Activated CD8-positive, alpha-beta memory T cell treated with anti-CD3 and anti-CD28 coated beads, Interleukin-2, amount 50 U/mL, for 24 hours (primary cell): ENCODE data around the gene LAMP1.
"Not testable (repeated sequence)": the region's sequence is repeated elsewhere in the genome, so short reads cannot be mapped to it uniquely, and the experiment has no call there.

Source experiments
- DNase-seq: peaks from one replicate; pipeline ENCODE4 v3.0.0-alpha.2; 2020; ENCODE audit errors: extremely low read depth

LAMP1 gene

DNA sequence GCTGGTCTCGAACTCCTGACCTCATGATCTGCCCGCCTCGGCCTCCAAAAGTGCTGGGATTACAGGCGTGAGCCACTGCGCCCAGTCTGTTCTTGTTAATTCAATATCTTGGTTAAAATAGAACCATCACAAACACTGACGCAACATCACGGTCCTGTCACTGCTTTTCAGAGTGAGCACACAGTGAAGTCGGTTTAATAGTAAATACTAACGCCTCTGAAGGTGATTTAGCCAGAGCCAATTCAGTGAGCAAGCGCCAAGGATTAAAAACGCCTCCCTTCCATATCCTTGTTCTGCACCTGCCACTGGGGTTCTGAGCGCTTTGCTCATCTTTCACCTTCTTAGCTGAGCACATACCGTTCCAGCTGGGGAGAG is 30.3 kb downstream of the LAMP1 start:
- DNase-seq, result no peak

DNA sequence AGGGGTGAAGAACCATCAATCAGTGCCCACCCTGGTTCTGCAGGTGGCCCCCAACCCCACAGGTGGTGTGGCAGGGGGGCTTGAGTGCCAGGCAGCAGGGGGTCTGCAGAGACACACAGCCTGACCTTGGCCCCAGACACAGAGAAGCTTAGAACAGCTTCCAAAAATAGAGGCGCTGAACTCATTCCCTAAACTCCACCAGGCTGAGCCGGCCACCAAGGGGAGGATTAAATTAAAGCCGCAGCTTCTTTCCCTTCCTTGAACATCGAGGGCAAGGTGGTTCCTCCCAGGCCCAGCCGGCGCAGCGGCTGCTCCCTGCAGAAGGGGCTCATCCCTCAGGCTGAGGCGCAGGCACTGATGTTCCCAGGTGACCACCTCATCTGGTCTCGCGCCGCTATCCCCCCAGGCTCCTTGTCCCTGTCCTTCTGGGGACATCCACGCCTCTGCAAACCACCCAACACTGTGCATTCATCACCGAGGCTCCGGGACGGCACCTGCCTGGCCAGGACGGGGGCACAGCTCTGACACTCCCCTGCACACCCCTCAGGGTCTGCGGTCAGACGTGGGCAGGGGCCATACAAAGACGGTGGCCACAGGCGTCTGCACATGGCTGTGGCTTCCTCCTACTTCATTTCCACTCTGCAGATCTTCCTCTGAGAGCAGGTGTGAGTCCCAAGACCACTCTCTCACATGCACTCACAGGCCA is 30.9 kb downstream of the LAMP1 start:
- DNase-seq, result no peak

DNA sequence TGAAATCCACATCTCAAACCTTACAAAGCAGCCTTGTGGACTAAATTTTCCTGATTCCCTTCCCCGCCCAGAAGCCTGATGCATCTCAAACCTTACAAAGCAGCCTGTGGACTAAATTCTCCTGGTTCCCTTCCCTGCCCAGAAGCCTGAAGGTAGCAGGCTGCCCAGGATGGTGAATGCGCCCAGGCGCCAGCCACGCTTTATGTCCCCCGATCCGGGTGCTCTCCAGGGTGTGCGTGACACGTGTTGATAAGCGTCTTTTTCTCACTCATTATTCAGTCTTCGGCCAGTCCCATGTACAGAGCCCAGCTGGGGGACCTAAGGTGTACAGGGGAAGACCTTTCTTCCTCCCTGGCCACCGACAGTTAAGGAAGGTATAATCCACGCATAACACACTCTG is 31.8 kb downstream of the LAMP1 start:
- DNase-seq, result no peak

DNA sequence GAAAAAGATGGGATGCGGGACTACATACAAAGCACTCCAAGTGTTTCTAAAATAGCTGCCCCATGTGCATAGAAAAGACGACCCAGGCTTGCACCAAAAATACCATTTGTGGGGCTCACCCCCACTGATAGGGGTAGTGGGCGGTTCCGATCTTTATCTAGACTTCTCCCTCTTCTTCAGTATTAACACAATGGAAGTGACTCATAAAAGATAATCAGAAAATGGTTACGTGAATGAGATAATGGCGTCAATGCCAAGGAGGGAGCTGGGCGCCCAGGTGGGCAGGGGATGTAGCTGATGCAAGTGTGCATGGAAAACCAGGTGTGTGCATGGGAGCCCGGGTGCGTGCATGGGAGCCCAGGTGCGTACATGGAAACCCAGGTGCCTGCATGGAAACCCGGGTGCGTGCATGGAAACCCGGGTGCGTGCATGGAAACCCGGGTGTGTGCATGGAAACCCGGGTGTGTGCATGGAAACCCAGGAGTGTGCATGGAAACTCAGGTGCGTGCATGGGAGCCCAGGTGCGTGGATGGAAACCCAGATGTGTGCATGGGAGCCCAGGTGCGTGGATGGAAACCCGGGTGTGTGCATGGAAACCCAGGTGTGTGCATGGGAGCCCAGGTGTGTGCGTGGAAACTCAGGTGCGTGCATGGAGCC is 32.7 kb downstream of the LAMP1 start:
- DNase-seq, result no peak

DNA sequence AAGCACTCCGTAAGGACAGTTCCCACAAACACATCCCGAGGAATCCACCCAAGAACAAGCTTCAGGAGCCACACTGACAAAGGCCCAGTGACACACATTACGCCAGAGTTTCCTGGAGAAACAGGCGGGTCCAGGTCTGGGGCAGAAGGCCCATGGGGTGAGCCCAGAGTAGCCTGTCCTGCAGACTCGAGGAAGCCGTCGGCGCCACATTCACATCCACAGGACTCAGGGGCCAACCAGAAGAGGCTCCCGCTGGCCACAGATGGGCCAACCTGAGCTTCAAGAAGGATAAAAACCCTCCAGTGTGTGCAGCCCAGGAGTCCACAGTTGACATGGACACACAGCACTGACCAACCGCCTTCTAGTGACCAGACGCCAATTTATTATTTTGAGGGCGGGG is 35.6 kb downstream of the LAMP1 start:
- no peak for DNase-seq

DNA sequence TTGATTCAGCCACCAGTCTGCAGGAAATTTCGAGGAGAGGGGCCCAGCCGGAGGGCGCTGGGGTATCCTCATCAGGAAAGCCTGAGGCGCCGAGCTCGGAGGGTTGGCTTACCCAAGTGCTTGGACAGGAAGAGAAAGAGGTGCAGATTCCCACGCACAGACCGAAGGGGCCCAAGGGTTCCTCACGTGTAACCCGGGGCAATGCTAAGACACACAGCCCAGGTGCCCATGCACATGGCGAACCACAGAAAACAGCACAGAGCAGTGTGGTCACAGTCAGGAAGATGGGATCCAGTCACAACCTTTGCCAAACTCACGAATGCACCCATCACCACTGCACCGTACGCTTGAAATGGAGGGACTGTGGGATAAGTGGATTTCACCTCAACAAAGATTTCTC is 36.0 kb downstream of the LAMP1 start:
- DNase-seq, result no peak

DNA sequence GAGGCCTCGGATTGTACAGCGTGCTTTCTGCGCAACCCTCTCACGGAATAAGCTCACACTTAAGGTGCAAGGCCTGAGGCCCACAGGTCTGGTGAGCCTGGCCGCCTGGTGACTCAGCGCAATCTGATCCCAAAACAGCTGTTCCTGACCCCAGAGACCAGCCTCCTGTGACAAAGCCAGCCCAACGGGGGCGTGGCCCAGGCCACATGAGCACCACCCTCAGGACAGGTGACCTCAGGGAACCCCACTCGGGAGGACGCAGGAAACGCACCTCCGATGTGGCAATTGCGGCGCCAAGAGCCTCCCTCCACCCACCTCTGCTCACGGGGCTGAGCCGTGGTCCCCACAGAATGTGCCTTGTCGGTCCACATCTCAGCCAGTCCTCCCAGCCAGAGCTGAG is 40.5 kb downstream of the LAMP1 start:
- DNase-seq, result no peak

DNA sequence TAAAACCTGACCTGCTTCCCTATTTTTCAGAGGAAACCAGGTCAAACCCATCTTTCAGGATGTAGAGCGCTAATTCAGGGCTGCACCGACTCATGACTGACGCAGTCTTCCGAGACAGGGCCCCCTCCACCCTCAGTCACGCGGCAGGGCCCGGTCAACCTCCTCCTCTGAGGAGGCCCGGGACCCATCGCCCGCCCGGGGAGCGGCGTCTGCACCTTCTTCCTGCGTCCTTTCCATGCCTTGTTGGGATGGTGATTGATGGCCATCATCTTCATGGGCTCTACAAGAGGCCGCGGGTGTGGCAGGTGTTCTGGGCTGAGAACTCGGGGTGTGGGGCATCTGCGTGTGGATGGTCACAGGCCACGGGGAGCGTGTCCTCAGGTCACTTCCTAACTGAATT is 40.9 kb downstream of the LAMP1 start:
- DNase-seq, result no peak

DNA sequence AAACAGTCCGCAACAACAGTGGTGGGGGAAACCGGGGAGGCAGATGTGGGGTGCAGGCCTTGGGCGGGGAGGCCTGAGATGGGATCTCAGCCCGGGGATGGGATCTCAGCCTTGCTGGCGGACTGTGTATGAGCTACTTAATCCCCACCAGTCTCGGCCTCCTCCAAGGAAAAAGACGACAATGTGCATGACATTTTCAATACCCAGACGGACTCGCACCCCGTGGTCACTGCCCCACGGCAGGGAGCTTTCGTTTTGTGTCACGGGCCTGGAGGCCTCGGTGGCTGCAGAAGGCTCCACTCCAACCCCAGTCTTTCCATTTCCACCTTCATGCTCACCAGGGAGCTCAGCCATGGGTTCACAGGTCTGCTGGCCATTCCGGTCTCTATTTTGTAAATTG is 41.4 kb downstream of the LAMP1 start:
- no peak for DNase-seq

DNA sequence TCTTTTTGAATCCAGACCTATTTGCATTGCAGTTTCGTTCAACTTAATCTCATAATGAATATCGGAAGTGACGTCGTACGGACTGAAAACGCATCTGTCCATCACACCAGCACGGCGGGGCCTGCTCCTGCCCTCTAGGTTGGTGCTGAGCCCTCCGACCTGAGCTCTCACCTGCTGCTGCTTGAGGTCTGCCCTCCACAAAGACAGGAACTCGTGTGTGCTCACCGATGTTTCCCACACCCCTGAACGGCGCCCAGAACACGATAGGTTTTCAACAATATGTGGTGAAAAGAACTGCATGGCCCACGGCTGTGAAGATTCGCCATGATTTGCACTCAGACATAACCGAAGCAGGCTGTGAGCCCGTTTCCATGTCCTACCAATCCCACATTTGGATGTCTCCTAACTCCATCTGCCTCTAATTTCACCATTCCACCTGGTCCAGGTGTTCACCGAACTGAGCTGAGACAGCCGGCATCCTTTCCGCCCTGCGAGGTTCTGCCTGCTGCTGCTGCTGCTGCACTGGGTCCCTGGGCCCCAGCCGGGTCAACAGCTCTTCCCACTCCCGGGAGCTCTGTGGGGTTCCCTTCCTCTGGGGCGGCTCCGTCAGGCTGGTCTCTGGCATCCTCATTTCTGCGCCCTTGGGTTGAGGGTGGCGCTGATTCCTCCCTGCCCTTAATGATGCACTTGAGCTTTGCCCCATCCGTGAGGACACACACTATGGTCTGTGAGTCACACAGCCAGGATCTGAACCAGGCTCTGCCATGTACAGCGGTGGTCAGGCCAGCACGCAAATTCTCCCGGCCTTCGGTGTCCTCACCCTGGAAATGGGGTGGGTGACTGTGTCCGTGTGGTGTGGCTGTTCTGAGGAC is 46.0 kb downstream of the LAMP1 start:
- no peak for DNase-seq

DNA sequence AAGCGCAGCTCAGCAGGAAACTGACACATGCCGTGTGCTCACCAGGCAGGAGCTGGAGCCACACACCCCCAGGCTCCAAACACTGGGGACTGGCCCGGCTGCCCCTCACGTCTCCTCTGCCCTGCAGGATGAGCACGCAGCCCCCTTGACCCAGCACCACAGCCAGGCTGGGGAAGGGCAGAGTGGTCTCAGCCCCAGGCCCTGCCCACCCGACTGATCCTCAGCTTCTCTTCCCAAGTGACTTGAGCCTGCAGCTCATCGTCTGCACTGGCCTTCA is 46.6 kb downstream of the LAMP1 start:
- no peak for DNase-seq

DNA sequence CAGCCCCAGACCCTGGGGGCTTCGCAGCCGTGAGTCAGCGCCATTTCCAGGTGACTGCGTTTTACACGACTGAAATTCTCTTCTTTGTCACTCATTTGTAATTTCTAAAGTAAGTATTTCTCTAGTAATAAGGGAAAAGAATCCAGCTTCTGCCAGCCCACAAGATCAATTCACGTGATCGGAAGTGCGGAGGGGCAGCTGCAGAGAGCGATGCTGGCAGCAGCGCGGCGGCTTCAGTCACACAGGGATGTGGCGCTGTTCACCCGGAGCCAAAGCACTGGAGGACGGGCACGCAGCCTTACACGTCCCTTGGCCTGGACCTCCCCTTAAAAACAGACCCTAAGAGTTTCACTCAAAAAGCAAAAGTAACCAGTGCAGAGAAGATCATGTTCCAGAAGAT is 48.4 kb downstream of the LAMP1 start:
- DNase-seq, result no peak

DNA sequence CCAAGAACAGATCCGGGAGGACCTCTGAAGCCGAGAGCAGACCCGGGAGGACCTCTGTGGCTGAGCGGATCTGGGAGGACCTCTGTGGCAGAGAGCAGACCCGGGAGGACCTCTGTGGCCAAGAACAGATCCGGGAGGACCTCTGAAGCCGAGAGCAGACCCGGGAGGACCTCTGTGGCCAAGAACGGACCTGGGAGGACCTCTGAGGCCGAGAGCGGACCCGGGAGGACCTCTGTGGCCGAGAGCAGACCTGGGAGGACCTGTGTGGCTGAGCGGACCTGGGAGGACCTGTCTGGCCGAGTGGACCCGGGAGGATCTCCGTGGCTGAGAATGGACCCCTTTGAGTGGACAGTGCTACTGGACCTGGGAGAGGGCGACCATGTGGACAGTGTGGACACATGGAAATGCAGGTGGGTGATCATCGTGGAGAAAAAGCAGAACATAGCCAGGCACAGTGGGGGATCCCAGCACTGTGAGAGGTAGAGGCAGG is 50.7 kb downstream of the LAMP1 start:
- not testable (repeated sequence) for DNase-seq

DNA sequence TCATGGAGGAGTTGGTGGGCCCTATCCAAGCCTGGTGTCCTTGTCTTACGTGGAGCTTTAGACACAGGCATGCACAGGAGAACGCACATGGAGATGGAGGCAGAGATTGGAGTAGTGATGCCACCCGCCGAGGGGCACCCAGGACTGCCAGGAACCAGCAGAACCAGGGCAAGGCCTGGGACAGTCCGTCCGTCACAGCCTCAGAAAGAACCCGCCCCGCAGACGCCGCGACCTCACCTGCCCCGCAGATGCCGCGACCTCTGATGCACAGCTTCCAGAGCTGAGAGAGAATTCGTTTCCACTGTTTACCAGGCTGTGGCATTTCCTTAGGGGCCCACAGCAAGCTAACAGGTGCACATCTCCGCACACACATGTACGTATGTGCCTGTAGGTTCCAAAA is 51.6 kb downstream of the LAMP1 start:
- DNase-seq, result no peak

DNA sequence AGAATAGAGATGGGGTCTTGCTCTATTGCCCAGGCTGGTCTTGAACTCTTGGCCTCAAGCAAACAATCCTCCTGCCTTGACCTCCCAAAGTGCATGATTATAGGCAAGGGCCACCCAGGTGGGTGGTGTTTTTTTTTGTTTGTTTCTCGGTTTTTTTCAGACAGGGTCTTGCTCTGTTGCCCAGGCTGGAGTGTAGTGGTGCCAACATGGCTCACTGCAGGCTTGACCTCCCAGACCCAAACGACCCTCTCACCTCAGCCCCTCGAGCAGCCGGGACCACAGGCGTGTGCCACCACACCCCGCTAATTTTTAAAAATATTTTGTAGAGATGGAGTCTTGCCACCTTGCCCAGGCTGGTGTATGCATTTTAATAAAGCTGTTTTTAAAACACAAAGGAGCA is 52.0 kb downstream of the LAMP1 start:
- DNase-seq, result no peak

DNA sequence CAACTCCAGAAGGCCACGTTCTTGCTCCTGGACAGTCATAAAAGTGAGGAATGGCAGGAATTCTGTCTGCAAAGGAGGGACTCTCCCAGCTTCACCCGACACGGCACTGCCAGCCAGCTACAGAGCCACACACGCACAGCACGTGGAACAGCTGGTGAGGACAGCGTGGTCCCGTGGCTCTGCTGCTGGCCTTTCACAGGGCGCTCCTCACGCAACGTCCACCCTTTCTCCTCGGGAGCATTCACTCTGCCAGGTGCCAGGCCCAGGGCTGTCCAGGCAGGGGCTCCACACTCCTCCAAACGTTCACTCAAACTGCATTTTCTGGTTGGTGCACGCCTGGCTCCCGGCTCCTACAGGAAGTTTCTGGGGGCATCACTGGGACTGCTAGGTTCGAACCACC is 52.5 kb downstream of the LAMP1 start:
- DNase-seq, result no peak

DNA sequence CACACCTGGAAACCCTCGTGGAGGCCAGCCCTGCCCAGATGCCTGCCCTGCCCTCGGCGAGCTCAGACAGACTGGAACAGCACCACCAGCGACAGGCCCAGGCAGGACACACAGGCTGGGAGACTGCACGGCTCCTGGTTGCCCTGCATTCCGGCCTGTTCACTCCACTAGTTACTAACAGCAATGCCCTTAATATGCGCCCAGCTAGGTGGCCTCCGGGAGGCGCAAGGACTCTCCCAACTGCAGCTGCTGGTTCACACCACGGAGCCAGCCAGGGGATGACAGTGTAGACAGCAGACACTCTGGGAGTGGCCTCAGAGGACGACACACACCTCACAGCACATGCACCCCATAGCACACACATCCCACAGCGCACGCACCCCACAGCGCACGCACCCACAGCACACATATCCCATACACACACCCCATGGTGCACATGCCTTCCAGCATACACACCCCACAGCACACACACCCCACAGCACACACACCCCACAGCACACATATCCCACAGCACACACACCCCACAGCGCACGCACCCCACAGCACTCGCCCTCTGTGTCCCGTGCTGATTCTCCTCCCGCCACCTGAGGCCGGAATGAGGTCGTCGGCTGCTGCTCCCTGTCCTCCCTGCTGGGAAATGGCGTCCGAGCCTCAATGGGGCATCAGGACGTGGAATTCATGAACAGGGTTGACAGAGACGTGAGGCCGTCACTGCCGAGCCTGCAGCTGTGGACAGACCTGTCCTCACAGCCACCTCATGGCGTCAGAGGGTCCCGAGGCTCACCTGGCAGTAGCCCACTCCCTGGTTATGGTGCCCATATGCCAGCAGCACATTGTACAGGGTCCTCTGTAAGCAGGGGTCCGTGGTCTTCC is 53.3 kb downstream of the LAMP1 start:
- DNase-seq, result no peak

DNA sequence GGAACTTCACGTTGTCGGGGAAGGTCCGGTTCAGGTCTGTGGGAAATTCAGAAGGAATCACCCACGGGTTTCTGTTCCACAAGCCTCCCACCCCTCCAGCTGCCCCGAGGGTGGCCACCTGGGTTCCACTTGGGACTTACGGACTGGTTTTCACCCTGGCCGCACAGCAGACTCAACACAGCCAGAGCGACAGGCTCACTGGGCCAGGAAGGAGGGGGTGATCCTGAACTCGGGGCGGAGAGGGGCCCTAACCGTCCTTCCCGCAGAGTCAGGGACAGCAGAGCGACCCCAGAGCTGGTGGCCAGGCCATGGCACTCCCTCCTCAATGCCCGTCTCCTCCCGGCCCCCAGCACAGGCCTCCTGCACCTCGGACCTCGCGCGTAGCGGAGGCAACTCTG is 53.9 kb downstream of the LAMP1 start:
- no peak for DNase-seq

DNA sequence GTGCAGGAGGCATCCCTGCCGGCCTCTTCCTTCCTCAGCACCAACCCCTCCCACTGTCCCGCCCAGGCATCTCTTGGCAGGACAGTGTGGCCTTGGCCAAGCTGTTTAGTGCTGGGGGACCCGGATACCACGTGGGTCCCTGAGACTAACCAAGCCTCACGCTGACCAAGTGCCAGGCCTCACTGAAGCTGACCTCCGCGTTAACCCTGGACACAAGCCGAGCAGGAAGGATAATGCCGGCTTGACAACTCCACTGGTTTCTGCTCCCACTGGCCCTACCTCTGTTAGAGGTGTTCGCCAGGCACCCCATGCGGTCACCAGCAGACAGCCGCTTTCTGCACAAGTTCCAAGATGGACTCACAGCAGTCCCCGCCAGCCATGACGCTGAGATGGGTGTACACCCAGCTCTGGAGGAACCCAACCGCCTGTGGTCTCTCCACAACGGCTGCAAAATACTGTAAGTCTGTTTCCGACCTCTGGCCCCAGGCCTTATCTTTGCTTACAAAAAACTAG is 54.5 kb downstream of the LAMP1 start:
- no peak for DNase-seq

DNA sequence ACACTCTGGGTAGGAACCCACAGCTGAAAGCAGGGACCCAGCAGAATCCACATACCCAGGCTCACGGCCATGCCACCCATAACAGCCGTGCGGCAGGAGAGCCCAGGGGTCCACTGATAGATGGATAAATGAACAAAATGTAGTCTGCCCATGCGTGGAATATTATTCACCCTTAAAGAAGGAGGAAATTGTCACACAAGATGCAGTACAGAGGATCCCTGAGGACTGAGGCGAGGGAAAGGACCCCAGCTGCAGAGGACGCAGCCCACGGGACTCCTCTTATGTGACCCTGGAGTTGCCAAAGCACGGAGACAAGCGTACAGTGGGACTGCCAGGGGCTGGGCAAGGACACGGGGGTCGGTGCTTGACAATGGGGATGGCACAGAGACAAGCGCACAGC is 56.2 kb downstream of the LAMP1 start:
- no peak for DNase-seq

DNA sequence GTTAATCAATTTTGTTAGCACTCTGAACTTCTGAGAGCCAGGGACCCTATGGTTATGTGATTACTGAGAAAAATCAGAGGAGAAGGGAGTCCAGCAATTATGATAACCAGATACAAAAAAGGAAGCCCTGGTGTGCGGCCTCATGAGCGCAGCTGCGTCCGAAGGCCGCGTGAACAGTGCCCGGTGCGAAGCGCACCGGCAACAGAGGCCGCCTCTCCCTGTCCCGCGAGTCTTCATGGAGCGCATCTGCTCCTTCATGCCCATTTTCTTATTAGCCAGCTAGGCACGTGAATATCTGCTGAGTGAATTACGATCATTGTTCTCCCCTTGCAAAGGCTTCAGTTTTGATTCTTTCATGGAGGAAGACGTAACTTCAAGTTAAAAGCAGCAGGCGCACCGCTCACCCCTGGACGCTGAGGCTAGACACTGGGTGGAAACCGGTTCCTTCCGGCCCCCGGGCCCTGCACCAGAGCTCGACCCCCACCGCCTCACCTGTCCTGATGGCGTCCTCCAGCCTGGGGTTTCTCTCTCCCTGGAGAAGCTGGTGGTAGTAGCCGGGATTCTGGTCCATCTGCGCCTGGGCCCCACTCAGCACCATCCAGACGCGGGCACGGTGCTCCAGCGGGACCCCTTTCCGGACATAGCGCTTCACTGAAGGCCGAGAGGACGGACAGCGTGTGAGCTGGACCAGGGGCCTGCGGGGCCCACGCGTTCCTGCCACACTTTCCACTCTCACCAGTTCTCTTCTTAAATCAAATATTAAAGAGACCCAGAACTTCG is 58.0 kb downstream of the LAMP1 start:
- no peak for DNase-seq
